ENCODE measurements around the gene SERP2. TPM values are rescaled to one million over a fixed set of nuclear protein-coding genes. Genes with fewer than 3 reads are reported as not detected.
A peak's percentile ranks its signal among the peaks of the same experiment; 100 is the strongest.

SERP2 gene
- total and polyA plus RNA-seq, 9 of the 15 experiments (the other 6 are each of a cell fraction or from before 2014, with no cell fraction given) = 0.13 TPM; not detected in 8

GRCh38 chr13:44435142-44435918, 61.7 kb downstream of the SERP2 start (continued):
- TF ChIP-seq ETV1 (tag; conservative IDR thresholded peaks at IDR 0.05; ENCODE audit: low read depth) (no peak), MXI1 (IDR thresholded peaks at IDR 0.05; ENCODE audit: low read depth, low read length) (no peak), SIN3A (IDR thresholded peaks at IDR 0.05; ENCODE audit: borderline replicate concordance in 2 of 2, control insufficient read depth in 1 of 2, low read depth in 2 of 2, low read length in 2 of 2) (no peak), ARID3A (IDR thresholded peaks at IDR 0.05; ENCODE audit: borderline replicate concordance, low read depth, low read length) (no peak), NR4A1 (CRISPR knock-in tag; IDR thresholded peaks at IDR 0.05) (no peak), NR4A1 (tag; IDR thresholded peaks at IDR 0.05) (no peak), TEAD1 (CRISPR knock-in tag; IDR thresholded peaks at IDR 0.05) (no peak), NR1H2 (CRISPR knock-in tag; IDR thresholded peaks at IDR 0.05) (no peak), ZZZ3 (IDR thresholded peaks at IDR 0.05) (no peak), SP1 (CRISPR knock-in tag; IDR thresholded peaks at IDR 0.05) (no peak), ZNF639 (CRISPR knock-in tag; conservative IDR thresholded peaks at IDR 0.05 in 1 of 2, IDR thresholded peaks at IDR 0.05 in 1 of 2) (no peak), SFPQ (IDR thresholded peaks at IDR 0.05; ENCODE audit: low read depth, low read length) (no peak), RBFOX2 (IDR thresholded peaks at IDR 0.05; ENCODE audit: low read depth, low read length) (peak; percentile 48), SP2 (IDR thresholded peaks at IDR 0.05; ENCODE audit: extremely low read depth, low read depth, low read length, poor library complexity, severe bottlenecking) (no peak), JUND (IDR thresholded peaks at IDR 0.05; ENCODE audit: borderline replicate concordance, low read depth, low read length) (peak; percentile 71), JUND (tag; IDR thresholded peaks at IDR 0.05; ENCODE audit: borderline replicate concordance, low read depth, low read length) (no peak; the same call in 2 of the 3 replicates), CEBPG (CRISPR knock-in tag; IDR thresholded peaks at IDR 0.05) (no peak), CEBPG (tag; conservative IDR thresholded peaks at IDR 0.05 in 1 of 2, IDR thresholded peaks at IDR 0.05 in 1 of 2) (no peak; a peak in 1 of 4 replicates)

All from K562 (cell line).